Dedifferentiated amniotic fluid mesenchymal stem cell (primary cell): ENCODE results near the gene RAB34.

ENCODE experiments used
- DNase-seq: peaks from one replicate; pipeline ENCODE4 v3.0.0-alpha.2; 2016; ENCODE audit errors: extremely low spot score

RAB34 gene

GRCh38 chr17:28712032-28712704 is 5.5 kb downstream of the RAB34 start:
- no peak for DNase-seq

- no peak for DNase-seq
Measured at GRCh38 chr17:28711723-28712031, 6.0 kb downstream of the RAB34 start, which contains the start of gene PROCA1. Gene PROCA1 (minus strand): TSS chr17:28711888. CDS start chr17:28711660, 228 bp downstream.

GRCh38 chr17:28710861-28711722 is 6.6 kb downstream of the RAB34 start:
- peak; percentile 77 for DNase-seq

GRCh38 chr17:28707339-28707720 is 10.3 kb downstream of the RAB34 start:
- no peak for DNase-seq

- DNase-seq, result no peak
Measured at GRCh38 chr17:28706471-28707338, 11.0 kb downstream of the RAB34 start.

- DNase-seq, result no peak
Measured at GRCh38 chr17:28705728-28706334, 11.8 kb downstream of the RAB34 start.

GRCh38 chr17:28705074-28705659 is 12.5 kb downstream of the RAB34 start:
- no peak for DNase-seq

- DNase-seq, result no peak
Measured at GRCh38 chr17:28704219-28704858, 13.3 kb downstream of the RAB34 start.

GRCh38 chr17:28703552-28704218 is 14.0 kb downstream of the RAB34 start:
- DNase-seq, result no peak

GRCh38 chr17:28702752-28703150 is 14.9 kb downstream of the RAB34 start:
- no peak for DNase-seq

- DNase-seq, result no peak
Measured at GRCh38 chr17:28702026-28702751, 15.5 kb downstream of the RAB34 start.

- no peak for DNase-seq
Measured at GRCh38 chr17:28700830-28701492, 16.7 kb downstream of the RAB34 start.

GRCh38 chr17:28700278-28700677 is 17.4 kb downstream of the RAB34 start:
- DNase-seq, result no peak

GRCh38 chr17:28698253-28698941 is 19.3 kb downstream of the RAB34 start:
- no peak for DNase-seq

GRCh38 chr17:28693869-28694268 is 23.8 kb downstream of the RAB34 start:
- DNase-seq, result no peak

- DNase-seq, result no peak
Measured at GRCh38 chr17:28689011-28689410, 28.7 kb downstream of the RAB34 start.

- DNase-seq, result no peak
Measured at GRCh38 chr17:28688481-28688880, 29.2 kb downstream of the RAB34 start.

- DNase-seq, result no peak
Measured at GRCh38 chr17:28686296-28686695, 31.4 kb downstream of the RAB34 start.

GRCh38 chr17:28685366-28685765 is 32.3 kb downstream of the RAB34 start:
- DNase-seq, result no peak
